Mucosa of descending colon (tissue), 3 donors: ENCODE data around the gene SLC4A9. TPM values are rescaled to one million over a fixed set of nuclear protein-coding genes. Genes with fewer than 3 reads are reported as not detected.

ENCODE experiments used
- ATAC-seq: fragments of 200-7000 bp; cut with Tn5 transposase; one replicate; pipeline ENCODE4 v1.9.1; 2020; ENCODE audit warnings: mild to moderate bottlenecking, moderate library complexity
- DNase-seq, 3 donors: peaks; one replicate each; pipeline ENCODE4 v3.0.0-alpha.2; 2020
- H3K36me3 ChIP-seq: fragments of 200-600 bp; one replicate; pipeline ENCODE4 v1.8.0; 2021; ENCODE audit warnings: low read depth, mild to moderate bottlenecking
- H3K4me1 ChIP-seq: fragments of 200-600 bp; one replicate; pipeline ENCODE4 v1.8.0; 2021; ENCODE audit warnings: low read depth, mild to moderate bottlenecking
- H3K4me3 ChIP-seq: fragments of 200-600 bp; one replicate; pipeline ENCODE4 v1.8.0; 2021; ENCODE audit warnings: mild to moderate bottlenecking
- H3K9me3 ChIP-seq: fragments of 200-600 bp; one replicate; pipeline ENCODE4 v1.8.0; 2021; ENCODE audit warnings: mild to moderate bottlenecking
- CTCF ChIP-seq: fragments of 200-600 bp; IDR thresholded peaks from one replicate; pipeline ENCODE4 v1.8.0; 2022; ENCODE audit warnings: antibody characterized with exemption, mild to moderate bottlenecking
- intact Hi-C, 2 donors: fragments of 100-400 bp; cut with DNase I in 1 of 2; cut with micrococcal nuclease in 1 of 2; formaldehyde crosslinking; loops; one replicate each; pipeline versions ENCODE4 v1.11.0 to v1.11.1; 2022; cut with DNase I, micrococcal nuclease
- total RNA-seq, 3 donors: library from RNA; stranded (reverse); fragmentation: NEBNext Ultra II Directional in 2 of 3; extraction: Animal tissue kit (Norgen Biotek cat#: 25700) in 2 of 3; gene quantifications; one replicate each; pipeline versions ENCODE4 v1.2.1 to v1.2.4, GENCODE V29; 2021 to 2023
- donor health status: DM: no; HTN: no; CAD: no; lungs with moderate emphysema.
- donor health status: DM: no; HTN: no; CAD: no.
- donor health status: DM: no; HTN: yes; CAD: no.

Gene SLC4A9
- total RNA-seq, 3 donors from 2014 or later, result 0.23 to 0.46 TPM; not detected in 1

GRCh38 chr5:140317859-140318258, 42.1 kb upstream of the SLC4A9 start:
- intact Hi-C loops, result no loop called here
- Histone ChIP-seq H3K36me3 (no peaks in the 10 kb centered on the region), H3K4me1 (no peaks in the 10 kb centered on the region), H3K4me3 (no peak overlapping the region), H3K9me3 (no peaks in the 10 kb centered on the region)
- ATAC-seq (no peak), DNase-seq (no peak)
- TF ChIP-seq CTCF, result no peak

- TF ChIP-seq CTCF, result no peak
- H3K4me1 ChIP-seq, result no peaks in the 10 kb centered on the region
- DNase-seq, result peak in 1 of 3 donors; percentile 33
- ATAC-seq, result peak; percentile 75
- no peaks in the 10 kb centered on the region for H3K36me3 ChIP-seq
- H3K4me3 ChIP-seq, result no peak overlapping the region
- no peaks in the 10 kb centered on the region for H3K9me3 ChIP-seq
- intact Hi-C loops, result no loop called here
These were observed 41.2 kb upstream of the SLC4A9 start for GRCh38 chr5:140318792-140319191.

GRCh38 chr5:140319833-140320232, 40.2 kb upstream of the SLC4A9 start:
- peak; percentile 9 for ATAC-seq
- no peak for TF ChIP-seq CTCF

GRCh38 chr5:140321796-140322195, 38.2 kb upstream of the SLC4A9 start:
- H3K9me3 ChIP-seq, result no peaks in the 10 kb centered on the region
- peak; percentile 55 for ATAC-seq
- intact Hi-C loops, result no loop called here
- no peak for TF ChIP-seq CTCF
- H3K4me3 ChIP-seq, result no peak overlapping the region
- H3K4me1 ChIP-seq, result no peaks in the 10 kb centered on the region
- H3K36me3 ChIP-seq, result no peaks in the 10 kb centered on the region
- DNase-seq, result peak in 1 of 3 donors; percentile 19

More at GRCh38 chr5:140319833-140320232, 40.2 kb upstream of the SLC4A9 start:
- no peak overlapping the region for H3K4me3 ChIP-seq
- DNase-seq, result no peak
- H3K9me3 ChIP-seq, result no peaks in the 10 kb centered on the region
- intact Hi-C loops, result no loop called here
- no peaks in the 10 kb centered on the region for H3K4me1 ChIP-seq
- no peaks in the 10 kb centered on the region for H3K36me3 ChIP-seq

GRCh38 chr5:140322751-140323731, 37.0 kb upstream of the SLC4A9 start:
- TF ChIP-seq CTCF, result no peak
- Histone ChIP-seq H3K4me3 (no peak overlapping the region), H3K4me1 (no peaks in the 10 kb centered on the region), H3K9me3 (no peaks in the 10 kb centered on the region), H3K36me3 (no peaks in the 10 kb centered on the region)
- ATAC-seq (peak; percentile 14), DNase-seq (no peak)
- intact Hi-C loops, result no loop called here
